GM12892 (cell line): Measurements from ENCODE around the gene MICAL3.

Experiments
- DNase-seq: peaks from one replicate; pipeline ENCODE4 v3.0.0; 2011; ENCODE audit not compliant: insufficient read length
- FAIRE-seq: peaks from 2 replicates; lab custom pipeline; 2011; peaks lifted over from hg19 to GRCh38; lab: Jason Lieb, UNC
- POLR2A ChIP-seq: IDR thresholded peaks from 2 replicates; pipeline ENCODE4 v1.6.1; 2011; ENCODE audit warnings: low read depth, low read length, control low read depth
- POLR2AphosphoS5 ChIP-seq: IDR thresholded peaks from 2 replicates; pipeline ENCODE4 v1.6.1; 2011; ENCODE audit warnings: low read depth, low read length, control low read depth
- TAF1 ChIP-seq: IDR thresholded peaks from 2 replicates; pipeline ENCODE4 v1.6.1; 2011; ENCODE audit warnings: low read depth, mild to moderate bottlenecking, control low read depth, low read length, borderline replicate concordance

Gene MICAL3

GRCh38 chr22:17890892-17891291, 133.5 kb downstream of the MICAL3 start:
- TF ChIP-seq POLR2AphosphoS5: no peak
- no peak for TF ChIP-seq TAF1
- TF ChIP-seq POLR2A: no peak
- FAIRE-seq: peak; percentile 36
- no peak for DNase-seq

GRCh38 chr22:17890245-17890671, 134.1 kb downstream of the MICAL3 start:
- TF ChIP-seq POLR2A: no peak
- TF ChIP-seq POLR2AphosphoS5: no peak
- TF ChIP-seq TAF1: no peak
- DNase-seq: no peak
- FAIRE-seq: no peak

GRCh38 chr22:17888855-17889254, 135.5 kb downstream of the MICAL3 start:
- no peak for TF ChIP-seq POLR2AphosphoS5
- no peak for TF ChIP-seq POLR2A
- TF ChIP-seq TAF1: no peak
- no peak for DNase-seq
- FAIRE-seq: no peak

GRCh38 chr22:17888439-17888838, 135.9 kb downstream of the MICAL3 start:
- DNase-seq: no peak
- no peak for FAIRE-seq
- TF ChIP-seq POLR2AphosphoS5: no peak
- TF ChIP-seq POLR2A: no peak
- TF ChIP-seq TAF1: no peak

- no peak for FAIRE-seq
- no peak for DNase-seq
- TF ChIP-seq TAF1 (no peak), POLR2AphosphoS5 (no peak), POLR2A (no peak)
Measured at GRCh38 chr22:17884893-17885292, 139.5 kb downstream of the MICAL3 start.

- DNase-seq (no peak), FAIRE-seq (no peak)
- no peak for TF ChIP-seq TAF1
- TF ChIP-seq POLR2AphosphoS5: no peak
- TF ChIP-seq POLR2A: no peak
Measured at GRCh38 chr22:17884084-17884483, 140.3 kb downstream of the MICAL3 start.

GRCh38 chr22:17883356-17883755, 141.0 kb downstream of the MICAL3 start:
- FAIRE-seq (no peak), DNase-seq (no peak)
- TF ChIP-seq POLR2A (no peak), TAF1 (no peak), POLR2AphosphoS5 (no peak)

- DNase-seq: no peak
- TF ChIP-seq TAF1 (no peak), POLR2AphosphoS5 (no peak), POLR2A (no peak)
- FAIRE-seq: no peak
Measured at GRCh38 chr22:17882727-17883126, 141.6 kb downstream of the MICAL3 start.

- FAIRE-seq (no peak), DNase-seq (no peak)
- TF ChIP-seq POLR2A (no peak), POLR2AphosphoS5 (no peak), TAF1 (no peak)
Measured at GRCh38 chr22:17882162-17882561, 142.2 kb downstream of the MICAL3 start.

- no peak for FAIRE-seq
- TF ChIP-seq POLR2AphosphoS5: no peak
- no peak for TF ChIP-seq POLR2A
- no peak for TF ChIP-seq TAF1
- no peak for DNase-seq
Measured at GRCh38 chr22:17881366-17881765, 143.0 kb downstream of the MICAL3 start.

GRCh38 chr22:17880468-17880867, 143.9 kb downstream of the MICAL3 start:
- TF ChIP-seq POLR2A (no peak), POLR2AphosphoS5 (no peak), TAF1 (no peak)
- no peak for DNase-seq
- FAIRE-seq: no peak

GRCh38 chr22:17880020-17880419, 144.3 kb downstream of the MICAL3 start:
- FAIRE-seq: no peak
- DNase-seq: no peak
- no peak for TF ChIP-seq POLR2A
- TF ChIP-seq POLR2AphosphoS5: no peak
- no peak for TF ChIP-seq TAF1

- DNase-seq (no peak), FAIRE-seq (no peak)
- TF ChIP-seq POLR2AphosphoS5 (no peak), POLR2A (no peak), TAF1 (no peak)
Measured at GRCh38 chr22:17878941-17879340, 145.4 kb downstream of the MICAL3 start.
